COR-L47 (cell line): ENCODE measurements around the gene SDC4.
"Not testable (repeated sequence)": the region's sequence is repeated elsewhere in the genome, so short reads cannot be mapped to it uniquely, and the experiment has no call there.

Experiments
- DNase-seq: peaks from one replicate; lab custom pipeline; 2025; lab: John Stamatoyannopoulos, UW

The SDC4 gene

GRCh38 chr20:45363611-45364492 is 15.6 kb upstream of the SDC4 start:
- DNase-seq = no peak

GRCh38 chr20:45362804-45363610 is 14.8 kb upstream of the SDC4 start, which contains the start of gene SYS1:
TSS of gene SYS1 (plus strand) at chr20:45363156. CDS start at chr20:45363532, 376 bp downstream.
- peak; percentile 97 for DNase-seq

DNA sequence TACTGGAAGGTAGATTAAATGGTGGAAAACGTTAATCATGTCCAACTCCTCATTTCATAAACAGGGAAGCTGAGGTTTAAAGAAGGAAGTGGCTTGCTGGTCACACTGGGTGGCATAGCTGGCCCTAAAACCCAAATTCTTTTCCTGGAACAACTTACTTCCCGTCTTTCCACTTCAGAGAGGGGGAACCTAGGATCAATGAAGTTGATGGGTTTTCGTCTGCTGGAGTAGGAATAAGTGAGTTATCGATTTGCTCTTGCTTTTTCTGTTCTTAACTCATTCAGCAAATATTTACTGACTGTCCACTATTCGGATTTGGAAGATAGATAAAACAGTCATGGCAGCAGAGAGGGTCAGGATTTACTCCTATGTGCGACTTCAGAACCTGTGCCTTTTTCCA is 13.6 kb upstream of the SDC4 start:
- DNase-seq = no peak

DNA sequence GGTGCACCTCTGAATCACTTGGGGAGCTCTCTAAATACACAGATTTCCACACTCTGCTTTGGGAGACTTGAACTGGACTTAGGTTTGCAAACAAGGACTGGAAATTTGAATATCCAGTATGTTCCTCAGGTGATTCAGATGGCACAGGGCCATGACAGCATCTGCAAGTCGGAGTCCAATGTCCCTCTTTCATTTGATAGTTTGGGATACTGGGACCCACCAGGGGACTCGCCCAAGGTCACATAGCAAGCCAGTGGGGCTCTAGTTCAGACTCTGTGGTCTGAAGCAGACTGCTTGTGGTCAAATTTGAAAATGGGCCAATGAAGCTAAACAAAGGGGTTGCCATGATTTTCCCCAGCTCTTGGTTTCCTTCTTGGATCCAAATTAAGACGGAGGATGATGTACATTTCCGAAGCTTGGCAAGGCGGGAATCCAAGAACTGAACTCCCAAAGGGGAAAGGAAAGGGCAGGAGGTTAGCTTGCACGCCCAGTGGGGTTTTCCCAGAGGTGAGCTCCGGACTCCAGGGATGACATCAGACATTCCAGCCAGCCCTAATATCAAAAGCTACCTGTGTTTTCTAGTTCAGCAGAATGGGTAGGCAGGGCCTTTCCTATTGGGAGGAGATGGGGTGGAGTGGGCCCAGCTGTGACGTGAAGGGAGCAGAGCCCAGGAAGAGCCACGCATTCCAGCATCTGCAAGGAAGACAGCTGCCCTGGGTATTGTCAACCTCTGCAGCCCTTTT is 11.4 kb upstream of the SDC4 start:
- DNase-seq = no peak

DNA sequence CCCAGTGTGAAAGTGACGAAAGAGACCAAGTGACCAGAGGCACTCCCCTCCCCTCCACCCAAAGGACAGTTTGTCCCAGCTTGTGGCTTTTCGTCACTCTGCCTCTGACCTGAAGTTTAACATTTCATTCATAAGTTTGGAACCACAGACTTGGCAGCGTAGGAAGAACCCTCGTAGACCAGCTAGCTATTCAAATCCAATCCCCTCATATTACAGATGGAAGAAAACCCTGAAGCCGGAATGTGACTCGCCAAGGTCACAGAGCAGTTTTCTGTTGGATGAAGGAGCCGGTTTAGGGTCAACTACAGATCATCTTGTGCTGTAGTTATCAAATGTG is 10.8 kb upstream of the SDC4 start:
- DNase-seq = no peak

- DNase-seq = no peak
These were observed 10.3 kb upstream of the SDC4 start for GRCh38 chr20:45358282-45359068.

- no peak for DNase-seq
These were observed 7.2 kb upstream of the SDC4 start for GRCh38 chr20:45355209-45356084.

GRCh38 chr20:45354423-45355208 is 6.4 kb upstream of the SDC4 start:
- no peak for DNase-seq

DNA sequence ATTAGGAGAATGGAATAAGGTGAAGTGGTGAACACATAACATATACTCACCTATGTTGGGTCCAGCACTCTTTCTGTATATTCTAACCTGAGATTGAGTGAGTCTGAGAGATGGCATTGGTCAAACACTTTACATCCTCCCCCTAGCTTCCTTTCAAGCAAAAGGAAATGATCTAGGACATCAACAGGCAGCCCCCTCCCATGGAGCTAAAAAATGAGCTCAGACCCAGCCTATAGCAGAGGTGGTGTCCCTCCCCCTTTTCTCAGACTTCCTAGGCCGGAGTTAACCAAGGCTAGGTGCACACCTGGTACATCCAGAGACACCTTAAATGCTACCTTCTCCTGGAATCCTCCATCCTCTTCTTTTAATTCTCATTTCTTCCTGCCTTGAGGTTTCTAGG is 5.5 kb upstream of the SDC4 start:
- no peak for DNase-seq

- no peak for DNase-seq
These were observed 4.5 kb upstream of the SDC4 start for GRCh38 chr20:45352729-45353128.

GRCh38 chr20:45350795-45351194 is 2.6 kb upstream of the SDC4 start:
- not testable (repeated sequence) for DNase-seq

- DNase-seq = no peak
These were observed 2.0 kb upstream of the SDC4 start for GRCh38 chr20:45350217-45350616.

GRCh38 chr20:45347297-45347935 is 808 bp downstream of the SDC4 start:
- DNase-seq = no peak

- DNase-seq = no peak
These were observed 1.4 kb downstream of the SDC4 start for GRCh38 chr20:45346851-45347250.

GRCh38 chr20:45346291-45346718 is 1.9 kb downstream of the SDC4 start:
- no peak for DNase-seq

DNA sequence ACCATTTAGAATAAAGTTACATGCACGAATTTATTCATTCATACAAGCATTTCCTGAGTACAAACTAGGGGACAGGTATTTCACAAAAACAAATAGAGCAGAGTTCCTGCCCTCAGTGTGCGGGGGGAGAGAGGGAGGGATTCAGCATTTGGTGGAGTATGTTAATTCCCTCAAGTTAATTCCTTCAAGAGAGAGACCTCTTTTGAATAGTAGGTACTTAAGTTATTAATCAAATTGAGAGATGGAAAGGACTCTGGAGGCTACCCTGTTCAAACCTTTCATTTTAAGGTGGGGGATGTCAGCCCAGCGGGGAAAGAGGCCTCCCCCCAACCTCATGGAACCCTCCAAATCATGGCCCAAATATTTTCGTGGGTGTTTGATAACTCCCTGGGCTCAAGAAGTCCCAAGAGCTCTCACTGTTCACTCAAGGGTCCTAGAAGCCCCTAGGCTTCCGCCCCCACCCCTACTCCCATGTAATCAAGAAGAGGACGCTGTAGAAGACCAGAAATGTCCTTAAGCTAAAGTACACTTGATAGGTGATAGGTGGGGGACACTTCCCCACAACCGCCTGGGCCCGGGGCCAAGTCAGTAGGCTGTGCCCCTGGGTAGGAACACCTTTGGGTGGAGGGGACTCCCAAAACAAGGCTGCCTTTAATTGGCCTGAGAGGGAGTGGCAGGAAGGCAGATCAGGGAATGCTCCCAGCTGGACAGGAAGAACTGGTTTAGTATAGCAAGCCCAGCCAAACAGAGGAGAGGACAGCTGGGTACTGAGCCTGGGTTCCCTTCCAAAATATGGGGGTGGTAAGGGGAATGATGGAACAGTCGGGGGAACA is 2.9 kb downstream of the SDC4 start:
- DNase-seq = peak; percentile 65

GRCh38 chr20:45344168-45344860 is 3.9 kb downstream of the SDC4 start:
- DNase-seq = no peak
